HG02973 (cell line): ENCODE results near the gene SPOCK2.

Experiments
- ATAC-seq: cut with Tn5 transposase; IDR thresholded peaks from one replicate; pipeline ENCODE4 v1.9.1; 2021; ENCODE audit warnings: moderate library complexity; ENCODE audit not compliant: unreplicated experiment

SPOCK2 gene

DNA sequence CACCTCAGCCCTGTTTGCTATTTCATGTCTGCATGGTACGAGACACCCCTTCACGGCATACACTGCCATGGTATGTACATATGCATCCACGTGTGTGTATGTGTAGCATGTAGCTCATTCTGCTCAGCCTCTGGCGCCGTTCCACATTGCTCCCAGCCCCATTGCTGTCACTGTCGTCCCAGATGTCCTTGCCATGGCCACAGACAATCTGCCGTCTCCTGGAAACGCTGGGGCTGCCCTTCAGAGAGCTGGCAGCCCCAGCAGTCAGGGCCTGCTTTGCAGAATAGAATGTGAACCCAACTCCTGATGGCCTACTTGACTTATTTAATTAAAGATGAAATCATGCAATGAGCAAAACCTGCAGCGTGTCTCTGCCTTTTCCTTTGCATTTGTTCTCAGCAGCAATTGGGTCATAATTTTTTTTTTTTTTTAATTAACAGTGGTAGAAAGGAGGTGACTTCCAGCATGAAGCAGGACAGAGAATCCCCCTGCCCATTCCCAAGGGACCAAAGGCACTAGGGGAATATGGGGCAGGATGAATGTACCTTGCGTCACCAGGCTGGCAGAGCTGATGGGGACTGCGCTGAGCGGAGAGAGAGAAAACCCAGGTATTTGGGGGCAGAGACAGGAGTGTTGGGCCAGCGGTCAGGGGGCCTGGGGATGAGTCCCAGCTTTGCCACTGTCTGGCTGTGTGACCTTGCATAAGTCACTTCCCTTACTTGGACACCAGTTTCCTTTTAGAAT lies 75.0 kb downstream of the SPOCK2 start:
- ATAC-seq: no peak

- no peak for ATAC-seq
These were observed 75.6 kb downstream of the SPOCK2 start for GRCh38 chr10:72012796-72013195.

DNA sequence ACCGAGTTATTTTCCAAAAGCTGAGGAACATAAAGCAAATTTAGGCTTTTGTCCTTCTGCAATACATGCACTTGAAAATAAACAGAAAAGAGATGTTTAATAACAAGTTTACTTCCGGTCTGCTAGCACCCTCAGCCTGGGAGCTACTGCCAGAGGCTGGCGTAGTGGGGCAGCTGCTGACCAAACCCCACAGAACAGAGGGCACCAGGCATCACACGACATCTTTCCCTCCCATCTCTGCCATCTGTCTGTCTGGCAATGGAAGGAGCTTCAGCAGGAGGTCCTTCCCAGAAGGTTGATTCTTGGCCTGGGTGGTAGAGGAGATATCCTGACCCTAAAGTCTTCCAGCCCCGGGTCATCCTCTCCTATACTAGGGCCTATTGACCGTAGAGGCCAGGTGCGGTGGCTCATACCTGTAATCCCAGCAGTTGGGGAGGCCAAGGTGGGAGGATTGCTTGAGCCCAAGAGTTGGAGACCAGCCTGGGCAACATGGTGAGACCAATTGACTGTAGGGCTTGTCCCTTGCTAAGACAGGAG lies 76.3 kb downstream of the SPOCK2 start:
- ATAC-seq: no peak

DNA sequence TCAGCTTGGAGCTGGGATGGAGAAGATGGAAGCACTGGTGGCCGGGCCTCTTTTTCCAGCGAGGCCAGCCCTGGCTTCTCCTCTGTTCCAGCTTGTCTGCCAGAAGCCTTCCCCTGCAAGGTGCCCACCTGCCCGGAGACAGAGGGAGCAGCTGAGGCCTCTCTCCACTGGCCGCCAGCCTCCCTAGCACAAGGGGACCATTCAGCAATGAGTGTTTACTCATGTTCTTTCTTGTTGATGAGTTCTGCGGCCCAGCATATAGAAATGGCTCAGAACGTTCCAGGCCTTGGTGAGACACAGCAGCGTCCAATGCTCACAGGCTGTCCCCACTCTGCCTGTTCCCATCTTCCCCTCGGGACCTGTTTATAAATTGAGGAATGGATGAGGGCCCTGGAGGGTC lies 76.9 kb downstream of the SPOCK2 start:
- no peak for ATAC-seq

DNA sequence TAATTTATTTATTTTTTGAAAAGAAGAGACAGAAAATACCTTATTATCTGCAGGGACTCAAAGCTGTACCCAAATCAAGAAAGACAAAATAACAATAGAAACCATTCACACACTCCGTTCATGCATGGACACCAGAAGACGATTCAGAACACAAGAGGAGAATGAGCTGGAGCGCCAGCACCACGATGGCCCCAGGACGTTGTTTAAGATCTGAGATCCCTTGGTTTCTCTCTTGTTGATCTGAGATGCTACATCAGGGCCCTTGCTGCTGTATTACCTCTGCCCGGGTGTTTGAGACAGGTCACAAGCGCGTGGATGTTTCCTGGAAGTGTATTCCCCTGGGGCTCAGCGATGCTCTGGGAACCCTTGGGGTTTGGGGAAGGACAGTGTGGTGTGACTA lies 77.3 kb downstream of the SPOCK2 start:
- no peak for ATAC-seq

DNA sequence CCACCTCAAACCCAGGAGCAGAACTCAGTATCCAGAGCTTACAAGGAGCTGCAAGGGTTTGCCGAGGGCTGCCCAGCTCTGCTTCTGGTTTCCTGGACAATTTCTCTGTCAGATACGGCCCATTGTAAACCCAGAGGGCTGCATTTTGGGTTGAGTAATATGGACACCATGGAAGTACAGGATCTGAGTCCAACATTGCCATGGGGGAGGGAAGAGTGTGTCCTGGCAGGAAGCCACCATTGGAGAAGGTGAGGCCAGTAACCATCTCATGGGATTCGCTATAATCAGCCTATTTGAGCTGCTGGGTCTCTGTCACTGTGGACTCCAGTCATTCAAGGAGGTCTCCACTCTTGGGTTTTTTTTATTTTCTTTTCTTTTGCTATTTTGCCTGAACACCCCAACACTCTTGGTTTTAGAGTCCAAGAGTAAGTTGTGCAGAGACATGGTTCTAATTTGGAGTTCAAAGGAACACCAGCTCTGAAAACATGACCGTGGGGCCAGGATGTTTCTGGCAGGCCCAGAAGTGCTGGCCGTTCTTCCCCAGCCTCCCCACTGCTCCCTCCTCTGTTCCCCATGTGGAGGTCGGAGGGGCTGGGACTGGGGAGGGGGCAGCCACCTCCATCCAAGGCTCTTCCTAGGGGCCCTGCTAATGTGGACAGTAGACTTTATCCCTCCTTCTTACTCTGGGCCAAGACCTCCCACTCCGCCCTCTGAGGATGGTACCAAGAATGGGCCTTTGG lies 77.9 kb downstream of the SPOCK2 start:
- no peak for ATAC-seq

DNA sequence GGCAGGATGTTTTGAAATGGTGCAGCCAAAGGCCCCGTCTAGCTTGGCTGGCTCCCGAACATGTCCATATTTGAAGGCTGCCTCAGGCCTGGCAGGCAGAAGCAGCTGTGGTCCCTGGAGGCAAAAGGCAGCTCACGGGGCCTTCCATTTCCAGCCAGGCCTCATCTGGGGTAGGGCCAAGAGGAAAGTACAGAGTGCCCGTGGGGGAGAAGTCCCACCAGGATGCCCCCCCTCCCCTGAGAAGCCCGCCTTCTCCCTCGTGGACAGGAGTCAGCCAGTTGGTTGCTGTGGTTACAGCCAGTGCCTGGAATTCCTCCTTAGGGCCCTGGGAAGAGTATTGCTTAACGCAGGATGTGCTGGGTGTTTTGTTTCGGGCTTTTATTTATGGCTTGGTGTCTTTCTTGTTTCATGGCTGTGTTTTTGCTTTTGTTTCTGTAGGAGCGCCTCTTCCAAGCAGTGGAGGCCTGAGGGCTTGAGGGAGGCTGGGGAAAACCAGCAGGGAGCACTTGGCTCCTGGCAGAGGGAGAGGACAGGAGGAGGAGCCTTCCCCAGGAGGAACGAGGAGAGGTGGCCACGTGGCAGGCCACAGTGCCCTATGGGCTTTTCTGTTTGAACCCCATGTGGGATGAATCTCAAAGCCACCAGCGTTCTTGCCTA lies 78.8 kb downstream of the SPOCK2 start:
- ATAC-seq: no peak

- no peak for ATAC-seq
These were observed 79.3 kb downstream of the SPOCK2 start for GRCh38 chr10:72009051-72009424.
